Activated CD4-positive, alpha-beta T cell treated with anti-CD3 and anti-CD28 coated beads, Interleukin-2, amount 50 U/mL, for 1 hour (primary cell): Measurements from ENCODE around the gene CCDC60.

Experiments
- DNase-seq: peaks from one replicate; pipeline ENCODE4 v3.0.0-alpha.2; 2020

The CCDC60 gene

GRCh38 chr12:119334430-119335170, at the start of gene CCDC60:
TSS of gene CCDC60 (plus strand) at chr12:119334729. CDS start at chr12:119335177, 448 bp downstream.
- DNase-seq: no peak

- DNase-seq: no peak
Measured at GRCh38 chr12:119288576-119288975, 46.0 kb upstream of the CCDC60 start.

- no peak for DNase-seq
Measured at GRCh38 chr12:119292893-119293630, 41.5 kb upstream of the CCDC60 start.

GRCh38 chr12:119294211-119294610, 40.3 kb upstream of the CCDC60 start:
- no peak for DNase-seq

GRCh38 chr12:119296535-119296934, 38.0 kb upstream of the CCDC60 start:
- DNase-seq: no peak

GRCh38 chr12:119299130-119299529, 35.4 kb upstream of the CCDC60 start:
- DNase-seq: no peak

GRCh38 chr12:119301379-119301778, 33.1 kb upstream of the CCDC60 start:
- DNase-seq: no peak

GRCh38 chr12:119302451-119303080, 32.0 kb upstream of the CCDC60 start:
- DNase-seq: no peak

GRCh38 chr12:119306593-119306992, 27.9 kb upstream of the CCDC60 start:
- DNase-seq: no peak

GRCh38 chr12:119307747-119308146, 26.8 kb upstream of the CCDC60 start:
- DNase-seq: no peak

- DNase-seq: no peak
Measured at GRCh38 chr12:119308708-119309456, 25.6 kb upstream of the CCDC60 start.

GRCh38 chr12:119311878-119312277, 22.7 kb upstream of the CCDC60 start:
- DNase-seq: no peak

- no peak for DNase-seq
Measured at GRCh38 chr12:119312904-119313303, 21.6 kb upstream of the CCDC60 start.

- DNase-seq: no peak
Measured at GRCh38 chr12:119314290-119314689, 20.2 kb upstream of the CCDC60 start.

GRCh38 chr12:119319638-119320037, 14.9 kb upstream of the CCDC60 start:
- DNase-seq: no peak

- no peak for DNase-seq
Measured at GRCh38 chr12:119320678-119321077, 13.9 kb upstream of the CCDC60 start.

- DNase-seq: no peak
Measured at GRCh38 chr12:119322301-119322723, 12.2 kb upstream of the CCDC60 start.

GRCh38 chr12:119325813-119326212, 8.7 kb upstream of the CCDC60 start:
- no peak for DNase-seq

GRCh38 chr12:119326341-119326740, 8.2 kb upstream of the CCDC60 start:
- no peak for DNase-seq

- no peak for DNase-seq
Measured at GRCh38 chr12:119327471-119327870, 7.1 kb upstream of the CCDC60 start.

GRCh38 chr12:119328111-119328510, 6.4 kb upstream of the CCDC60 start:
- no peak for DNase-seq

- no peak for DNase-seq
Measured at GRCh38 chr12:119338593-119339363, 4.2 kb downstream of the CCDC60 start.
